Measurements from ENCODE around the gene RPL13. TPM values are rescaled to one million over a fixed set of nuclear protein-coding genes. Genes with fewer than 3 reads are reported as not detected.

RPL13 gene
- total and polyA plus RNA-seq, 4 donors = 699 to 2,663 (median 1,571) TPM

DNA sequence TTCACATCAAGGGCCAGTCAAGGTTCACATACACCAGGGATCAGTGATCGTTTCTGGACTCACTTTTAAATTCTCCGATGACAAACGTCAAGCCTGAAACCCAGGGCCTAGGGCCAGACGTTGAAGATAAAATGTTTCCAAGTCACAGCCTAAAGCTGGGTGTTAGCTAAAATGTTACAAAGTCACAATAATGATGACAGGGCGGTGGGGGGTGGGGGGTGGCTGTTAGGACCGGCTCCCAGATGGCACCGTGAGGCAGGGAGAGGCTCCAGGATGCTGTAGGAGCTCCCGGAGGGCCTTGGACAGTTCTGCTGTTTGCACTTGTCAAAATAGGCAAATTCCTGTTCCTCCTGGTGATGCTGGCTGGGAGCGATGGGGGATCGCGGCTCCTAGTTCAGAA is 16.4 kb upstream of the RPL13 start:
- no peak for DNase-seq (ENCODE audit: low spot score)
- no peaks in the 10 kb centered on the region for H3K9me3 ChIP-seq (ENCODE audit: control insufficient read depth in 4 of 4, low read length in 3 of 4)
- 96% methylated on average over 11 of the region's 11 CpGs for WGBS
- H3K27ac ChIP-seq (ENCODE audit: low read depth in 1 of 2, low read length in 2 of 2) = no peak overlapping the region
- TF ChIP-seq, protein P1, sequence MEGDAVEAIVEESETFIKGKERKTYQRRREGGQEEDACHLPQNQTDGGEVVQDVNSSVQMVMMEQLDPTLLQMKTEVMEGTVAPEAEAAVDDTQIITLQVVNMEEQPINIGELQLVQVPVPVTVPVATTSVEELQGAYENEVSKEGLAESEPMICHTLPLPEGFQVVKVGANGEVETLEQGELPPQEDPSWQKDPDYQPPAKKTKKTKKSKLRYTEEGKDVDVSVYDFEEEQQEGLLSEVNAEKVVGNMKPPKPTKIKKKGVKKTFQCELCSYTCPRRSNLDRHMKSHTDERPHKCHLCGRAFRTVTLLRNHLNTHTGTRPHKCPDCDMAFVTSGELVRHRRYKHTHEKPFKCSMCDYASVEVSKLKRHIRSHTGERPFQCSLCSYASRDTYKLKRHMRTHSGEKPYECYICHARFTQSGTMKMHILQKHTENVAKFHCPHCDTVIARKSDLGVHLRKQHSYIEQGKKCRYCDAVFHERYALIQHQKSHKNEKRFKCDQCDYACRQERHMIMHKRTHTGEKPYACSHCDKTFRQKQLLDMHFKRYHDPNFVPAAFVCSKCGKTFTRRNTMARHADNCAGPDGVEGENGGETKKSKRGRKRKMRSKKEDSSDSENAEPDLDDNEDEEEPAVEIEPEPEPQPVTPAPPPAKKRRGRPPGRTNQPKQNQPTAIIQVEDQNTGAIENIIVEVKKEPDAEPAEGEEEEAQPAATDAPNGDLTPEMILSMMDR (IDR thresholded peaks at IDR 0.05; ENCODE audit: low read depth, low read length, missing input control) = no peak
- TF ChIP-seq EGR1 (IDR thresholded peaks at IDR 0.05; ENCODE audit: low read depth in 2 of 2) = no peak
- no peak for TF ChIP-seq GABPA (IDR thresholded peaks at IDR 0.05 in 1 of 2, conservative IDR thresholded peaks at IDR 0.05 in 1 of 2)
- TF ChIP-seq RAD21 (IDR thresholded peaks at IDR 0.05) = no peak
- TF ChIP-seq SP1 (IDR thresholded peaks at IDR 0.05) = no peak
- TF ChIP-seq NR2F2 (IDR thresholded peaks at IDR 0.05) = no peak
- no peak for TF ChIP-seq HNF4G (IDR thresholded peaks at IDR 0.05)
- TF ChIP-seq, protein P2, sequence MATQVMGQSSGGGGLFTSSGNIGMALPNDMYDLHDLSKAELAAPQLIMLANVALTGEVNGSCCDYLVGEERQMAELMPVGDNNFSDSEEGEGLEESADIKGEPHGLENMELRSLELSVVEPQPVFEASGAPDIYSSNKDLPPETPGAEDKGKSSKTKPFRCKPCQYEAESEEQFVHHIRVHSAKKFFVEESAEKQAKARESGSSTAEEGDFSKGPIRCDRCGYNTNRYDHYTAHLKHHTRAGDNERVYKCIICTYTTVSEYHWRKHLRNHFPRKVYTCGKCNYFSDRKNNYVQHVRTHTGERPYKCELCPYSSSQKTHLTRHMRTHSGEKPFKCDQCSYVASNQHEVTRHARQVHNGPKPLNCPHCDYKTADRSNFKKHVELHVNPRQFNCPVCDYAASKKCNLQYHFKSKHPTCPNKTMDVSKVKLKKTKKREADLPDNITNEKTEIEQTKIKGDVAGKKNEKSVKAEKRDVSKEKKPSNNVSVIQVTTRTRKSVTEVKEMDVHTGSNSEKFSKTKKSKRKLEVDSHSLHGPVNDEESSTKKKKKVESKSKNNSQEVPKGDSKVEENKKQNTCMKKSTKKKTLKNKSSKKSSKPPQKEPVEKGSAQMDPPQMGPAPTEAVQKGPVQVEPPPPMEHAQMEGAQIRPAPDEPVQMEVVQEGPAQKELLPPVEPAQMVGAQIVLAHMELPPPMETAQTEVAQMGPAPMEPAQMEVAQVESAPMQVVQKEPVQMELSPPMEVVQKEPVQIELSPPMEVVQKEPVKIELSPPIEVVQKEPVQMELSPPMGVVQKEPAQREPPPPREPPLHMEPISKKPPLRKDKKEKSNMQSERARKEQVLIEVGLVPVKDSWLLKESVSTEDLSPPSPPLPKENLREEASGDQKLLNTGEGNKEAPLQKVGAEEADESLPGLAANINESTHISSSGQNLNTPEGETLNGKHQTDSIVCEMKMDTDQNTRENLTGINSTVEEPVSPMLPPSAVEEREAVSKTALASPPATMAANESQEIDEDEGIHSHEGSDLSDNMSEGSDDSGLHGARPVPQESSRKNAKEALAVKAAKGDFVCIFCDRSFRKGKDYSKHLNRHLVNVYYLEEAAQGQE (IDR thresholded peaks at IDR 0.05) = no peak
- no peak for TF ChIP-seq TAF1 (conservative IDR thresholded peaks at IDR 0.05)
- no peak for TF ChIP-seq YY1 (IDR thresholded peaks at IDR 0.05)
- TF ChIP-seq, protein P3, sequence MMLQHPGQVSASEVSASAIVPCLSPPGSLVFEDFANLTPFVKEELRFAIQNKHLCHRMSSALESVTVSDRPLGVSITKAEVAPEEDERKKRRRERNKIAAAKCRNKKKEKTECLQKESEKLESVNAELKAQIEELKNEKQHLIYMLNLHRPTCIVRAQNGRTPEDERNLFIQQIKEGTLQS (IDR thresholded peaks at IDR 0.05) = no peak
- TF ChIP-seq, protein P4, sequence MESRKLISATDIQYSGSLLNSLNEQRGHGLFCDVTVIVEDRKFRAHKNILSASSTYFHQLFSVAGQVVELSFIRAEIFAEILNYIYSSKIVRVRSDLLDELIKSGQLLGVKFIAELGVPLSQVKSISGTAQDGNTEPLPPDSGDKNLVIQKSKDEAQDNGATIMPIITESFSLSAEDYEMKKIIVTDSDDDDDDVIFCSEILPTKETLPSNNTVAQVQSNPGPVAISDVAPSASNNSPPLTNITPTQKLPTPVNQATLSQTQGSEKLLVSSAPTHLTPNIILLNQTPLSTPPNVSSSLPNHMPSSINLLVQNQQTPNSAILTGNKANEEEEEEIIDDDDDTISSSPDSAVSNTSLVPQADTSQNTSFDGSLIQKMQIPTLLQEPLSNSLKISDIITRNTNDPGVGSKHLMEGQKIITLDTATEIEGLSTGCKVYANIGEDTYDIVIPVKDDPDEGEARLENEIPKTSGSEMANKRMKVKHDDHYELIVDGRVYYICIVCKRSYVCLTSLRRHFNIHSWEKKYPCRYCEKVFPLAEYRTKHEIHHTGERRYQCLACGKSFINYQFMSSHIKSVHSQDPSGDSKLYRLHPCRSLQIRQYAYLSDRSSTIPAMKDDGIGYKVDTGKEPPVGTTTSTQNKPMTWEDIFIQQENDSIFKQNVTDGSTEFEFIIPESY (IDR thresholded peaks at IDR 0.05) = no peak
- TF ChIP-seq HNF4A (conservative IDR thresholded peaks at IDR 0.05) = no peak
- no peak for TF ChIP-seq FOXA1 (IDR thresholded peaks at IDR 0.05)
- TF ChIP-seq, protein P5, sequence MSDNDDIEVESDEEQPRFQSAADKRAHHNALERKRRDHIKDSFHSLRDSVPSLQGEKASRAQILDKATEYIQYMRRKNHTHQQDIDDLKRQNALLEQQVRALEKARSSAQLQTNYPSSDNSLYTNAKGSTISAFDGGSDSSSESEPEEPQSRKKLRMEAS (IDR thresholded peaks at IDR 0.05) = no peak
- no peak for TF ChIP-seq JUND (IDR thresholded peaks at IDR 0.05)
- TF ChIP-seq FOXA2 (IDR thresholded peaks at IDR 0.05) = no peak
- TF ChIP-seq RXRA (IDR thresholded peaks at IDR 0.05) = no peak
- no peak overlapping the region for H3K4me3 ChIP-seq (ENCODE audit: low read depth in 1 of 3, low read length in 3 of 3)
- no peaks in the 10 kb centered on the region for H3K27me3 ChIP-seq (ENCODE audit: control insufficient read depth in 4 of 4, insufficient read depth in 4 of 4, low read length in 3 of 4)
- H3K36me3 ChIP-seq (ENCODE audit: control insufficient read depth in 4 of 4, insufficient read depth in 3 of 4, low read depth in 1 of 4, low read length in 3 of 4) = peaks cover 5 to 30% (median 10%) of the 10 kb centered on the region in 4 donors
- peaks cover 0 to 24% (median 15%) of the 10 kb centered on the region in 4 donors for H3K4me1 ChIP-seq (ENCODE audit: control insufficient read depth in 4 of 4, insufficient read depth in 4 of 4, low read length in 3 of 4)
- no peak overlapping the region for H3K9ac ChIP-seq (ENCODE audit: low read depth in 1 of 2, low read length in 2 of 2)
